GM12878 (cell line): ENCODE results near the gene DEGS2. TPM values are rescaled to one million over a fixed set of nuclear protein-coding genes. Genes with fewer than 3 reads are reported as not detected.
A peak's percentile ranks its signal among the peaks of the same experiment; 100 is the strongest.
"Not testable (repeated sequence)": the region's sequence is repeated elsewhere in the genome, so short reads cannot be mapped to it uniquely, and the experiment has no call there.

ENCODE experiments used
- ATAC-seq: fragments of 200-7000 bp; cut with Tn5 transposase; 3 replicates; pipeline ENCODE4 v1.9.1; 2020; ENCODE audit warnings: mild to moderate bottlenecking, moderate library complexity
- BruUV-seq: library from RNA; stranded (reverse); fragments of 400-500 nt; replicated peaks from 2 replicates; lab custom pipeline; 2021; lab: Mats Ljungman, UMichigan
- CTCF ChIA-PET: fragments of 300-600 bp; sonication (Branson Sonifier 250); formaldehyde crosslinking; extraction: SDS; loops from one replicate; lab custom pipeline; 2021; ENCODE audit warnings: inconsistent platforms; lab: Yijun Ruan, JAX
- POLR2A ChIA-PET: fragments of 350-600 bp; formaldehyde crosslinking; extraction: SDS; loops from one replicate; lab custom pipeline; 2021; ENCODE audit warnings: inconsistent platforms; lab: Charles Lee
- RAD21 ChIA-PET: fragments of 300-600 bp; sonication (Branson Sonifier 250); formaldehyde crosslinking; loops from one replicate; lab custom pipeline; 2023; ENCODE audit warnings: antibody characterized with exemption; ENCODE audit not compliant: unreplicated experiment; lab: Charles Lee
- SMC1A ChIA-PET: fragments of 300-600 bp; sonication (Branson Sonifier 250); formaldehyde crosslinking; loops from one replicate; lab custom pipeline; 2023; ENCODE audit not compliant: unreplicated experiment, uncharacterized antibody; lab: Charles Lee
- DNase-seq: peaks from one replicate; pipeline ENCODE4 v3.0.0-alpha.2; 2011; ENCODE audit warnings: low read depth, low spot score
- FAIRE-seq: peaks from 3 replicates; lab custom pipeline; 2011; peaks lifted over from hg19 to GRCh38; lab: Jason Lieb, UNC
- H2AFZ ChIP-seq: 2 replicates; pipeline ENCODE4 v1.6.0; 2011; ENCODE audit warnings: low read depth, low read length, control low read depth; ENCODE audit not compliant: control insufficient read depth
- H3K27ac ChIP-seq: 2 replicates; pipeline ENCODE4 v1.5.1; 2011; ENCODE audit warnings: control low read depth; ENCODE audit not compliant: control insufficient read depth, insufficient read depth
- H3K27me3 ChIP-seq, 2 experiments: replicated peaks in 1 of 2; 2 replicates each; pipeline versions ENCODE4 v1.6.0 to v1.6.1; 2011; ENCODE audit warnings: low read length in 1 of 2; ENCODE audit not compliant: control insufficient read depth in 2 of 2, insufficient read depth in 2 of 2
- H3K36me3 ChIP-seq, 2 experiments: 2 replicates each; pipeline ENCODE4 v1.5.1; 2011; ENCODE audit warnings: low read length in 1 of 2; ENCODE audit not compliant: control insufficient read depth in 2 of 2, insufficient read depth in 2 of 2
- H3K4me1 ChIP-seq: 2 replicates; pipeline ENCODE4 v1.6.1; 2011; ENCODE audit warnings: mild to moderate bottlenecking, low read length, moderate library complexity, mixed read lengths; ENCODE audit not compliant: control insufficient read depth, insufficient read depth
- H3K4me2 ChIP-seq: 2 replicates; pipeline ENCODE4 v1.6.0; 2011; ENCODE audit warnings: control low read depth; ENCODE audit not compliant: control insufficient read depth, insufficient read depth
- H3K4me3 ChIP-seq: fragments of 200-600 bp; sonication (generic); 2 replicates; pipeline ENCODE4 v1.5.1; 2016
- H3K79me2 ChIP-seq: 2 replicates; pipeline ENCODE4 v1.6.0; 2011; ENCODE audit warnings: low read length; ENCODE audit not compliant: control insufficient read depth, insufficient read depth
- H3K9ac ChIP-seq: 2 replicates; pipeline ENCODE4 v1.8.0; 2011; ENCODE audit warnings: low read length, control low read depth, mixed read lengths; ENCODE audit not compliant: control insufficient read depth, insufficient read depth
- H3K9me3 ChIP-seq: replicated peaks from 3 replicates; pipeline ENCODE4 v1.5.1; 2011; ENCODE audit warnings: mild to moderate bottlenecking, low read length; ENCODE audit not compliant: control insufficient read depth, insufficient read depth
- H4K20me1 ChIP-seq: 2 replicates; pipeline ENCODE4 v1.6.0; 2011; ENCODE audit not compliant: control insufficient read depth, insufficient read depth
- NFYB ChIP-seq: IDR thresholded peaks from 2 replicates; pipeline ENCODE4 v1.6.1; 2011; ENCODE audit warnings: low read depth, mild to moderate bottlenecking, low read length, improper control_type of control experiment, moderate library complexity; ENCODE audit not compliant: insufficient read depth
- WGBS: methylation state at CpG from one replicate; pipeline ENCODE4 v1.1.6; 2016; ENCODE audit warnings: low lambda C conversion rate; ENCODE audit not compliant: insufficient replicate concordance, insufficient coverage; ENCODE audit errors: missing lambda C conversion rate; 5-methylcytosine and 5-hydroxymethylcytosine counted together
- in situ Hi-C: fragments of 300-500 bp; cut with MboI; formaldehyde crosslinking; loops from 9 replicates; pipeline ENCODE4 v1.14.3; 2018; ENCODE audit warnings: mixed read lengths
- intact Hi-C: fragments of 100-400 bp; cut with micrococcal nuclease; formaldehyde crosslinking; loops from one replicate; pipeline ENCODE4 v1.14.2; 2022; ENCODE audit not compliant: unreplicated experiment
- polyA plus RNA-seq, 11 experiments: library from polyadenylated mRNA; depleted of rRNA in 4 of 11; unstranded in 6 of 11; stranded (reverse) in 5 of 11; fragments of >200 nt; fragmentation: Nextera tagmentation in 4 of 11; fragmentation: Illumina TruSeq in 1 of 11; extraction: Ambion mirVana in 4 of 11; extraction: Trizol in 1 of 11; gene quantifications; 1 replicate in 1 of 11; 2 replicates in 10 of 11; pipeline versions ENCODE4 v1.2.1 to v1.2.3, GENCODE V29; 2011 to 2016; ENCODE audit warnings: inconsistent platforms in 2 of 11, missing spikeins in 2 of 11, low read depth in 1 of 11
- total RNA-seq, 4 experiments: library from RNA; depleted of rRNA in 3 of 4; stranded (reverse); fragments of >200 nt in 3 of 4; fragmentation: Illumina TruSeq in 1 of 4; extraction: Trizol in 1 of 4; gene quantifications; 2 replicates each; pipeline versions ENCODE4 v1.2.1 to v1.2.3, GENCODE V29; 2013 to 2021

DEGS2 gene
- total and polyA plus RNA-seq, 10 of the 15 experiments (the other 5 are each of a cell fraction or from before 2014, with no cell fraction given), result 0.01 to 2.5 (median 0.45) TPM; not detected in 1

- CTCF ChIA-PET, result interaction anchor here (1.2 to 1.4 kb wide), 2 partner anchors 12 to 15 kb away, joined by 3 to 4 read pairs; no protein-coding TSS in a partner anchor
- H3K79me2 ChIP-seq, ATAC-seq, H3K9ac ChIP-seq, H3K27ac ChIP-seq, H3K9me3 ChIP-seq, in situ Hi-C loops, H3K4me3 ChIP-seq, H3K36me3 ChIP-seq, H4K20me1 ChIP-seq, H2AFZ ChIP-seq, FAIRE-seq, H3K4me1 ChIP-seq, intact Hi-C loops, BruUV-seq, DNase-seq, RAD21 ChIA-PET, POLR2A ChIA-PET, H3K27me3 ChIP-seq, H3K4me2 ChIP-seq: not testable (repeated sequence)
- SMC1A ChIA-PET, result interaction anchor here (0.9 kb wide), 1 partner anchor 10 kb away, joined by 3 read pairs; no protein-coding TSS in a partner anchor
- TF ChIP-seq NFYB, result peak; percentile 47; the same call in 1 of the 2 replicates
- 86% methylated on average over 10 of the region's 10 CpGs for WGBS
Observed at GRCh38 chr14:100207588-100207987, 48.1 kb upstream of the DEGS2 start.

GRCh38 chr14:100204835-100205167, 45.4 kb upstream of the DEGS2 start:
- POLR2A ChIA-PET, intact Hi-C loops, H3K36me3 ChIP-seq, H3K4me2 ChIP-seq, H4K20me1 ChIP-seq, H3K27ac ChIP-seq, FAIRE-seq, H3K27me3 ChIP-seq, H3K9me3 ChIP-seq, H2AFZ ChIP-seq, ATAC-seq, H3K79me2 ChIP-seq, BruUV-seq, H3K9ac ChIP-seq, in situ Hi-C loops, H3K4me3 ChIP-seq, H3K4me1 ChIP-seq, DNase-seq: not testable (repeated sequence)
- SMC1A ChIA-PET, result interaction anchor here (1.4 to 1.5 kb wide), 2 partner anchors 11 to 132 kb away, joined by 3 to 4 read pairs; no protein-coding TSS in a partner anchor
- WGBS, result 66% methylated on average over 7 of the region's 7 CpGs
- RAD21 ChIA-PET, result interaction anchor here (1.9 kb wide), 1 partner anchor 12 kb away, joined by 5 read pairs; no protein-coding TSS in a partner anchor
- CTCF ChIA-PET, result interaction anchor here (2.7 kb wide), 1 partner anchor 11 kb away, joined by 16 read pairs; no protein-coding TSS in a partner anchor
